Hepatocyte (in vitro differentiated cells): ENCODE results near the gene MSI2. TPM values are rescaled to one million over a fixed set of nuclear protein-coding genes. Genes with fewer than 3 reads are reported as not detected.
A peak's percentile ranks its signal among the peaks of the same experiment; 100 is the strongest.

Source experiments
- DNase-seq: peaks from one replicate; pipeline ENCODE4 v3.0.0-alpha.2; 2016; ENCODE audit warnings: low spot score
- H2AFZ ChIP-seq: fragments of 200-600 bp; sonication (generic); 2 replicates; pipeline ENCODE4 v1.6.0; 2016; ENCODE audit warnings: antibody characterized with exemption, mild to moderate bottlenecking
- H3K27ac ChIP-seq: fragments of 200-600 bp; sonication (generic); 2 replicates; pipeline ENCODE4 v1.5.1; 2016; ENCODE audit warnings: mild to moderate bottlenecking
- H3K27me3 ChIP-seq: fragments of 200-600 bp; sonication (generic); 2 replicates; pipeline ENCODE4 v1.6.1; 2016
- H3K36me3 ChIP-seq: fragments of 200-600 bp; sonication (generic); replicated peaks from 2 replicates; pipeline ENCODE4 v1.5.1; 2016; ENCODE audit warnings: low read depth; ENCODE audit not compliant: insufficient read depth
- H3K4me1 ChIP-seq: fragments of 200-600 bp; sonication (generic); 2 replicates; pipeline ENCODE4 v1.5.1; 2016; ENCODE audit warnings: mild to moderate bottlenecking, moderate library complexity; ENCODE audit not compliant: insufficient read depth
- H3K4me2 ChIP-seq: fragments of 200-600 bp; sonication (generic); 2 replicates; pipeline ENCODE4 v1.6.0; 2016
- H3K4me3 ChIP-seq: fragments of 200-600 bp; sonication (generic); 2 replicates; pipeline ENCODE4 v1.5.1; 2016; ENCODE audit warnings: mild to moderate bottlenecking
- H3K79me2 ChIP-seq: fragments of 200-600 bp; sonication (generic); 2 replicates; pipeline ENCODE4 v1.6.0; 2017; ENCODE audit warnings: mild to moderate bottlenecking
- H3K9me2 ChIP-seq: fragments of 200-600 bp; sonication (generic); replicated peaks from 2 replicates; pipeline ENCODE4 v1.6.0; 2017; ENCODE audit warnings: mild to moderate bottlenecking; ENCODE audit not compliant: insufficient read depth
- H3K9me3 ChIP-seq: fragments of 200-600 bp; sonication (generic); 2 replicates; pipeline ENCODE4 v1.5.1; 2016; ENCODE audit warnings: low read depth, mild to moderate bottlenecking
- H4K20me1 ChIP-seq: fragments of 200-600 bp; sonication (generic); 2 replicates; pipeline ENCODE4 v1.6.0; 2016; ENCODE audit warnings: mild to moderate bottlenecking; ENCODE audit not compliant: insufficient read depth, poor library complexity, severe bottlenecking
- CTCF ChIP-seq: fragments of 200-600 bp; sonication (generic); IDR thresholded peaks from 2 replicates; pipeline ENCODE4 v1.5.1; 2016; ENCODE audit warnings: antibody characterized with exemption, mild to moderate bottlenecking; ENCODE audit not compliant: poor library complexity
- EZH2 ChIP-seq: fragments of 200-600 bp; sonication (generic); IDR thresholded peaks from 2 replicates; pipeline ENCODE4 v1.6.1; 2016; ENCODE audit warnings: antibody characterized with exemption, mild to moderate bottlenecking, borderline replicate concordance
- EZH2phosphoT487 ChIP-seq: fragments of 200-600 bp; sonication (generic); IDR thresholded peaks from one replicate; pipeline ENCODE4 v1.6.1; 2018; ENCODE audit warnings: antibody characterized with exemption, mild to moderate bottlenecking, low read depth, moderate library complexity; ENCODE audit not compliant: unreplicated experiment, severe bottlenecking
- WGBS: methylation state at CpG from one replicate; pipeline ENCODE4 v1.1.6; 2016; ENCODE audit warnings: low lambda C conversion rate; ENCODE audit errors: missing lambda C conversion rate; 5-methylcytosine and 5-hydroxymethylcytosine counted together
- polyA plus RNA-seq: library from polyadenylated mRNA; unstranded; fragments of >200 nt; fragmentation: Nextera tagmentation; extraction: Ambion mirVana; gene quantifications from 2 replicates; pipeline ENCODE4 v1.2.1, GENCODE V29; 2016
- total RNA-seq: library from RNA; depleted of rRNA; stranded (reverse); fragments of >200 nt; gene quantifications from 2 replicates; pipeline ENCODE4 v1.2.3, GENCODE V29; 2014

Gene MSI2
- total and polyA plus RNA-seq, 2 experiments from 2014 or later, result 16.1 to 60.6 TPM

- H3K4me2 ChIP-seq, result no peak overlapping the region
- H4K20me1 ChIP-seq, result no peaks in the 10 kb centered on the region
- no peak overlapping the region for H2AFZ ChIP-seq
- no peaks in the 10 kb centered on the region for H3K27me3 ChIP-seq
- peak; percentile 82 for DNase-seq
- H3K4me1 ChIP-seq, result no peaks in the 10 kb centered on the region
- no peak overlapping the region for H3K27ac ChIP-seq
- H3K9me3 ChIP-seq, result no peaks in the 10 kb centered on the region
- no peaks in the 10 kb centered on the region for H3K79me2 ChIP-seq
- 30% methylated on average over 13 of the region's 13 CpGs for WGBS
- no peaks in the 10 kb centered on the region for H3K9me2 ChIP-seq
- TF ChIP-seq EZH2phosphoT487, result no peak
- TF ChIP-seq CTCF, result peak; percentile 97
- TF ChIP-seq EZH2, result no peak
- no peaks in the 10 kb centered on the region for H3K36me3 ChIP-seq
- H3K4me3 ChIP-seq, result no peak overlapping the region
These were observed 13.1 kb upstream of the MSI2 start for GRCh38 chr17:57243171-57243622.

DNA sequence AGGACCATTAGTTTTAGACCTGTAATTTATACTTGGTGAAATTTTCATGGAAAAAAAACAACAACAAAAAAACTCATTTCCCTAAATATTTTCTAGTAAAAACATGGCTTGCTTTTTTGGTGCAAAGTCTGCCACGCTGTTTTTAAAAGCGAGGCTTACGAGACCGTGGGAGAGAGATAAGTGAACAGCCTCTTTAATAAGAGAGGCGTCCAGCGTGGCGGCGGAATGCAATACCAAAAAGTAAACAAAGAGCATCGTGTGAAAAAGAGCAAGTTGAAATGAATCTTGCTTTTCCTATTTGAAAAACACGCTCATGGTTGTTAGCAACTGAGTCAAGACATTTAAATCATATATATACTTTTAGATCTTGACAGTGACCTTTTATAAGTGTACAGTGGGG lies 10.5 kb upstream of the MSI2 start:
- no peak for DNase-seq
- H3K27me3 ChIP-seq, result no peaks in the 10 kb centered on the region
- H4K20me1 ChIP-seq, result no peaks in the 10 kb centered on the region
- no peak overlapping the region for H3K4me2 ChIP-seq
- no peaks in the 10 kb centered on the region for H3K9me3 ChIP-seq
- H3K9me2 ChIP-seq, result no peaks in the 10 kb centered on the region
- no peaks in the 10 kb centered on the region for H3K4me1 ChIP-seq
- H2AFZ ChIP-seq, result no peak overlapping the region
- H3K27ac ChIP-seq, result no peak overlapping the region
- no peaks in the 10 kb centered on the region for H3K36me3 ChIP-seq
- WGBS, result 87% methylated on average over 10 of the region's 10 CpGs
- no peak overlapping the region for H3K4me3 ChIP-seq
- no peaks in the 10 kb centered on the region for H3K79me2 ChIP-seq
- no peak for TF ChIP-seq EZH2phosphoT487
- no peak for TF ChIP-seq CTCF
- no peak for TF ChIP-seq EZH2

DNA sequence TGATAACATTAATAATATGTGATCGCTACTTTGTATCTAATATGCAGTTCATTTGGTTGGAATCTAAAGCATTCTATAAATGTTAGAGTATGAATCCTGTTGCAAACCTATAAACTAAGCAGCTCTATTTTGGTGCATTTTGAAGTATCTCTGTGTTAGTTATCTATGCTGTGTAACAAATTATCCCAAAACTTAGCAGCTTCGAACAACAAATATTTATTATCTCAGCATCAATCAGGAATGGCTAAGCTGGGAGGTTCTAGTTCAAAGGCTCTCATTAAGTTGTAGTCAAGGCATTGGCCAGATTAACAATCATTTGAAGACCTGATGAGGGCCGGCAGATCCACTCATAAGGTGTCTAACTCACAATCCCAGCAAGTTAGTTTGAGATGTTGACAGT lies 10.1 kb upstream of the MSI2 start:
- H3K4me2 ChIP-seq, result no peak overlapping the region
- 91% methylated on average over 3 of the region's 3 CpGs for WGBS

GRCh38 chr17:57247261-57247660 lies 9.1 kb upstream of the MSI2 start:
- Histone ChIP-seq H3K36me3 (no peaks in the 10 kb centered on the region), H3K79me2 (no peaks in the 10 kb centered on the region), H3K9me2 (no peaks in the 10 kb centered on the region), H3K4me1 (no peaks in the 10 kb centered on the region), H3K4me3 (no peak overlapping the region), H2AFZ (no peak overlapping the region), H3K9me3 (no peaks in the 10 kb centered on the region), H3K27ac (no peak overlapping the region), H3K4me2 (no peak overlapping the region), H3K27me3 (no peaks in the 10 kb centered on the region), H4K20me1 (no peaks in the 10 kb centered on the region)
- TF ChIP-seq EZH2phosphoT487 (no peak), CTCF (no peak), EZH2 (no peak)
- WGBS, result 97% methylated on average over 6 of the region's 6 CpGs
- DNase-seq, result no peak

More for the DNA sequence above, 10.1 kb upstream of the MSI2 start:
- Histone ChIP-seq H3K79me2 (no peaks in the 10 kb centered on the region), H3K9me3 (no peaks in the 10 kb centered on the region), H3K27me3 (no peaks in the 10 kb centered on the region), H4K20me1 (no peaks in the 10 kb centered on the region), H3K4me1 (no peaks in the 10 kb centered on the region), H3K9me2 (no peaks in the 10 kb centered on the region), H3K36me3 (no peaks in the 10 kb centered on the region), H3K27ac (no peak overlapping the region), H3K4me3 (no peak overlapping the region), H2AFZ (no peak overlapping the region)
- no peak for TF ChIP-seq EZH2phosphoT487
- DNase-seq, result no peak
